SJSA1 (cell line): Measurements from ENCODE around the gene TSEN54. TPM values are rescaled to one million over a fixed set of nuclear protein-coding genes. Genes with fewer than 3 reads are reported as not detected.
A peak's percentile ranks its signal among the peaks of the same experiment; 100 is the strongest.

Source experiments
- DNase-seq, 2 experiments: peaks; one replicate each; pipeline ENCODE4 v3.0.0-alpha.2; 2015 to 2020; ENCODE audit warnings: low spot score in 2 of 2, low read depth in 1 of 2
- H3K27ac ChIP-seq: fragments of 250-450 bp; sonication (Bioruptor Pico); 2 replicates; pipeline ENCODE4 v1.5.1; 2020; ENCODE audit warnings: mild to moderate bottlenecking, moderate library complexity
- H3K27me3 ChIP-seq: fragments of 250-450 bp; sonication (Bioruptor Pico); replicated peaks from 2 replicates; pipeline ENCODE4 v1.5.1; 2020; ENCODE audit warnings: mild to moderate bottlenecking, moderate library complexity
- H3K36me3 ChIP-seq: fragments of 250-450 bp; sonication (Bioruptor Pico); 2 replicates; pipeline ENCODE4 v1.5.1; 2020; ENCODE audit warnings: mild to moderate bottlenecking
- H3K4me1 ChIP-seq: fragments of 250-450 bp; sonication (Bioruptor Pico); replicated peaks from 2 replicates; pipeline ENCODE4 v1.6.1; 2021; ENCODE audit warnings: mild to moderate bottlenecking
- H3K4me3 ChIP-seq: fragments of 250-450 bp; sonication (Bioruptor Pico); 2 replicates; pipeline ENCODE4 v1.5.1; 2020; ENCODE audit warnings: mild to moderate bottlenecking
- H3K9me3 ChIP-seq: fragments of 250-450 bp; sonication (Bioruptor Pico); replicated peaks from 2 replicates; pipeline ENCODE4 v1.5.1; 2020; ENCODE audit warnings: mild to moderate bottlenecking
- total RNA-seq: library from RNA; depleted of rRNA; stranded (reverse); fragments of >200 nt; shearing (Covaris generic); gene quantifications from 2 replicates; pipeline ENCODE4 v1.2.3, GENCODE V29; 2014

Gene TSEN54
- total RNA-seq, 1 experiment from 2014 or later: 54.0 TPM

GRCh38 chr17:75542728-75543336 is 26.5 kb downstream of the TSEN54 start:
- peaks cover under 1% of the 10 kb centered on the region; the same call in 1 of the 2 replicates for H3K27me3 ChIP-seq
- no peaks in the 10 kb centered on the region for H3K4me1 ChIP-seq
- no peak overlapping the region for H3K4me3 ChIP-seq
- no peak overlapping the region for H3K27ac ChIP-seq
- no peaks in the 10 kb centered on the region for H3K9me3 ChIP-seq
- H3K36me3 ChIP-seq: no peaks in the 10 kb centered on the region
- DNase-seq: no peak

- no peaks in the 10 kb centered on the region for H3K4me1 ChIP-seq
- H3K27me3 ChIP-seq: peaks cover 2% of the 10 kb centered on the region; the same call in 1 of the 2 replicates
- no peaks in the 10 kb centered on the region for H3K9me3 ChIP-seq
- H3K4me3 ChIP-seq: no peak overlapping the region
- DNase-seq: no peak
- no peaks in the 10 kb centered on the region for H3K36me3 ChIP-seq
- no peak overlapping the region for H3K27ac ChIP-seq
These were observed 27.9 kb downstream of the TSEN54 start for GRCh38 chr17:75544250-75544649.

GRCh38 chr17:75546181-75546580 is 29.9 kb downstream of the TSEN54 start:
- peaks cover 2% of the 10 kb centered on the region; the same call in 1 of the 2 replicates for H3K27me3 ChIP-seq
- H3K36me3 ChIP-seq: no peaks in the 10 kb centered on the region
- H3K27ac ChIP-seq: no peak overlapping the region
- no peaks in the 10 kb centered on the region for H3K9me3 ChIP-seq
- H3K4me3 ChIP-seq: no peak overlapping the region
- no peaks in the 10 kb centered on the region for H3K4me1 ChIP-seq
- DNase-seq: no peak

GRCh38 chr17:75547091-75547490 is 30.8 kb downstream of the TSEN54 start:
- Histone ChIP-seq H3K4me3 (no peak overlapping the region), H3K9me3 (no peaks in the 10 kb centered on the region), H3K27ac (no peak overlapping the region), H3K36me3 (no peaks in the 10 kb centered on the region), H3K27me3 (peaks cover 2% of the 10 kb centered on the region; the same call in 1 of the 2 replicates), H3K4me1 (no peaks in the 10 kb centered on the region)
- no peak for DNase-seq

GRCh38 chr17:75548813-75549212 is 32.5 kb downstream of the TSEN54 start:
- Histone ChIP-seq H3K27ac (no peak overlapping the region), H3K9me3 (no peaks in the 10 kb centered on the region), H3K27me3 (peaks cover 2% of the 10 kb centered on the region; the same call in 1 of the 2 replicates), H3K36me3 (no peaks in the 10 kb centered on the region), H3K4me3 (no peak overlapping the region), H3K4me1 (peaks cover 14% of the 10 kb centered on the region)
- DNase-seq: no peak

- H3K9me3 ChIP-seq: no peaks in the 10 kb centered on the region
- H3K27ac ChIP-seq: no peak overlapping the region
- H3K4me3 ChIP-seq: no peak overlapping the region
- no peak for DNase-seq
- no peaks in the 10 kb centered on the region for H3K36me3 ChIP-seq
- peaks cover 15% of the 10 kb centered on the region for H3K4me1 ChIP-seq
- H3K27me3 ChIP-seq: 0 out of 2 replicates have a peak, but pooled peaks cover 2% of the 10 kb centered on the region
These were observed 33.2 kb downstream of the TSEN54 start for GRCh38 chr17:75549246-75550138.

GRCh38 chr17:75550139-75550465 is 33.8 kb downstream of the TSEN54 start:
- H3K27ac ChIP-seq: no peak overlapping the region
- H3K9me3 ChIP-seq: no peaks in the 10 kb centered on the region
- H3K4me1 ChIP-seq: peaks cover 15% of the 10 kb centered on the region
- no peak for DNase-seq
- H3K4me3 ChIP-seq: no peak overlapping the region
- H3K27me3 ChIP-seq: 0 out of 2 replicates have a peak, but pooled peaks cover 2% of the 10 kb centered on the region
- no peaks in the 10 kb centered on the region for H3K36me3 ChIP-seq

- Histone ChIP-seq H3K4me3 (no peak overlapping the region), H3K27ac (no peak overlapping the region), H3K9me3 (no peaks in the 10 kb centered on the region), H3K27me3 (0 out of 2 replicates have a peak, but pooled peaks cover 2% of the 10 kb centered on the region), H3K36me3 (no peaks in the 10 kb centered on the region), H3K4me1 (peaks cover 15% of the 10 kb centered on the region)
- no peak for DNase-seq
These were observed 34.9 kb downstream of the TSEN54 start for GRCh38 chr17:75551266-75551665.

- peaks cover 15% of the 10 kb centered on the region for H3K4me1 ChIP-seq
These were observed 36.3 kb downstream of the TSEN54 start for GRCh38 chr17:75552425-75553294.

GRCh38 chr17:75553295-75554110 is 37.2 kb downstream of the TSEN54 start:
- no peak for DNase-seq
- H3K36me3 ChIP-seq: no peaks in the 10 kb centered on the region
- H3K4me3 ChIP-seq: no peak overlapping the region
- no peaks in the 10 kb centered on the region for H3K9me3 ChIP-seq
- H3K4me1 ChIP-seq: peaks cover 15% of the 10 kb centered on the region
- H3K27ac ChIP-seq: no peak overlapping the region
- H3K27me3 ChIP-seq: no peaks in the 10 kb centered on the region

More at GRCh38 chr17:75552425-75553294, 36.3 kb downstream of the TSEN54 start:
- H3K27ac ChIP-seq: no peak overlapping the region
- no peaks in the 10 kb centered on the region for H3K9me3 ChIP-seq
- DNase-seq: peak in 1 of 2 experiments; percentile 40
- H3K4me3 ChIP-seq: no peak overlapping the region
- H3K27me3 ChIP-seq: 0 out of 2 replicates have a peak, but pooled peaks cover 2% of the 10 kb centered on the region
- no peaks in the 10 kb centered on the region for H3K36me3 ChIP-seq

GRCh38 chr17:75555679-75556153 is 39.4 kb downstream of the TSEN54 start:
- DNase-seq: no peak

GRCh38 chr17:75557075-75557851 is 40.9 kb downstream of the TSEN54 start:
- no peak overlapping the region for H3K27ac ChIP-seq
- no peaks in the 10 kb centered on the region for H3K9me3 ChIP-seq
- no peaks in the 10 kb centered on the region for H3K27me3 ChIP-seq
- H3K36me3 ChIP-seq: no peaks in the 10 kb centered on the region
- no peak overlapping the region for H3K4me3 ChIP-seq
- DNase-seq: no peak
- H3K4me1 ChIP-seq: peaks cover 15% of the 10 kb centered on the region

More at GRCh38 chr17:75555679-75556153, 39.4 kb downstream of the TSEN54 start:
- Histone ChIP-seq H3K9me3 (no peaks in the 10 kb centered on the region), H3K36me3 (no peaks in the 10 kb centered on the region), H3K27me3 (no peaks in the 10 kb centered on the region), H3K27ac (no peak overlapping the region), H3K4me1 (peaks cover 15% of the 10 kb centered on the region), H3K4me3 (no peak overlapping the region)
